GM08714 (cell line): ENCODE data around the gene TACC3.

ENCODE experiments used
- H3K4me3 ChIP-seq: fragments of 200-500 bp; sonication (Bioruptor generic); 2 replicates; pipeline ENCODE4 v1.5.1; 2014; ENCODE audit warnings: mild to moderate bottlenecking, low read length, inconsistent platforms
- ZNF274 ChIP-seq: IDR thresholded peaks from 2 replicates; pipeline ENCODE4 v1.6.1; 2012; ENCODE audit warnings: mild to moderate bottlenecking, low read depth, low read length

Gene TACC3

GRCh38 chr4:1721003-1721665 is at the start of gene TACC3, which contains the start of gene TMEM129:
Gene TACC3 (plus strand): TSS chr4:1721521. CDS start chr4:1723422, 1,901 bp downstream.
Gene TMEM129 (minus strand): TSS chr4:1721323. CDS start chr4:1720837, 486 bp downstream.
- no peak for TF ChIP-seq ZNF274
- H3K4me3 ChIP-seq: peak within 1 kb of the TSS; percentile 83

DNA sequence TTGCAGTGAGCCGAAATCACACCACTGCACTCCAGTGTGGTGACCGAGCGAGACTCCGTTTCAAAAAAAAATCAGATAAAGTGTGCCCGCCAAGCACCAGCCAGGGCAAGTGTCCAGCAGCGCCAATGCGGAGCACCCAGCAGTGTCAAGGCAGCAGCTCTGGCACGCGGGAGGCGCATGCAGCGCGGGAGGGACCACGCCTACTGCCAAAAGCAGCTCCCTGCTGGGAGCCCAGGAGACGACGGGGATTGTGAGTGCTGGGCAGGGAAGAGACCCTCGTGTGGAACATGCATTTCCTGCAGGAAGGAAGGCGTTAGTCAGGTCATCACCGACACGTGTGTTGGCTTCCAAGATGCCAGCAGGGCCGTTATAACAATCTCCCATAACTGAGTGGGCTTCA is 47.6 kb upstream of the TACC3 start:
- H3K4me3 ChIP-seq: no peak overlapping the region
- TF ChIP-seq ZNF274: no peak

DNA sequence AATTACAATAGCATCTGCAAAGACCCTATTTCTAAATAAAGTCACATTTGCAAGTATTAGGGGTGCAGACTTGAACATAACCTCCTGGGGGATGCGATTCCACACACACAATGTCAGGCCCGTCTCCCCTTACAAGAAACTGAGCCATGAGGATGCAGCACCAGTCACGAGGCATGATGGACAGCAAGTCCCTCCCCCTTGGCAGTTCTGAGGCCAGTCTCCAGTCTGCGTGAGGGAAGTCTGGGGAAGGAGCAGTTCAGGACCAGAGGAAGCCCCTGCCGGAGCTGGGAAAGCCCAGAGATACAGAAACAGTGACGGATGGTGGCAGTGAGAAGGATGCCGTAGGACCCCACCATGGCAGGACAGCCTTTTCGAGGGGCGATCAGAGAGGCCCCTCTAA is 46.6 kb upstream of the TACC3 start:
- TF ChIP-seq ZNF274: no peak
- no peak overlapping the region for H3K4me3 ChIP-seq

- H3K4me3 ChIP-seq: no peak overlapping the region
- TF ChIP-seq ZNF274: no peak
Measured at GRCh38 chr4:1675136-1675801, 46.1 kb upstream of the TACC3 start.

- TF ChIP-seq ZNF274: no peak
- no peak overlapping the region for H3K4me3 ChIP-seq
Measured at GRCh38 chr4:1675802-1676137, 45.6 kb upstream of the TACC3 start.

- no peak for TF ChIP-seq ZNF274
- no peak overlapping the region for H3K4me3 ChIP-seq
Measured at GRCh38 chr4:1676605-1677525, 44.5 kb upstream of the TACC3 start.

- TF ChIP-seq ZNF274: no peak
- H3K4me3 ChIP-seq: no peak overlapping the region
Measured at GRCh38 chr4:1678244-1678643, 43.1 kb upstream of the TACC3 start.

DNA sequence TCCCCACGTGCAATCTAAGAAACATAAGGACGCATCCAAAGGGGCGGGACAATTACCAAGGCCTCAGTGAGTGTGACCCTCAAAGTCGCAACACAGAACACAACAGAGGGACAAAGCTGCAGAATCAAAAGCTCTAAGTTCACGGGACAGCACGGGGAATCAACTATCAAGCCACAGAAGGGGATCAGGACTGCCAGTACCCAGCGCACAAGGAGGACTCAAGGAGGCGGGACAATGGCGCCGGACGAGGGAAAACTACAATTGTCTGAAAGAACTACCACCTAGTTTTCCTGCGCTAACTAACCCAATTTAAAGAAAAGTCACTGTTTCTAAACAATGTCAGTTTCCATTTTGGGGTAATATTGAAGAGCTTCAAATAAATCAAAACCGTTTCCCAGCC is 38.5 kb upstream of the TACC3 start:
- peak overlapping the region; percentile 64; the same call in 1 of the 2 replicates for H3K4me3 ChIP-seq
- TF ChIP-seq ZNF274: no peak

- TF ChIP-seq ZNF274: no peak
- H3K4me3 ChIP-seq: peak overlapping the region; percentile 64; the same call in 1 of the 2 replicates
Measured at GRCh38 chr4:1683261-1683735, 38.0 kb upstream of the TACC3 start.

GRCh38 chr4:1683736-1684505 is 37.4 kb upstream of the TACC3 start, which contains the start of gene FAM53A:
Gene FAM53A (minus strand): TSS chr4:1684313. CDS start chr4:1668741, 15,572 bp downstream.
- TF ChIP-seq ZNF274: no peak
- H3K4me3 ChIP-seq: peak within 1 kb of the TSS; percentile 66; the same call in 1 of the 2 replicates

DNA sequence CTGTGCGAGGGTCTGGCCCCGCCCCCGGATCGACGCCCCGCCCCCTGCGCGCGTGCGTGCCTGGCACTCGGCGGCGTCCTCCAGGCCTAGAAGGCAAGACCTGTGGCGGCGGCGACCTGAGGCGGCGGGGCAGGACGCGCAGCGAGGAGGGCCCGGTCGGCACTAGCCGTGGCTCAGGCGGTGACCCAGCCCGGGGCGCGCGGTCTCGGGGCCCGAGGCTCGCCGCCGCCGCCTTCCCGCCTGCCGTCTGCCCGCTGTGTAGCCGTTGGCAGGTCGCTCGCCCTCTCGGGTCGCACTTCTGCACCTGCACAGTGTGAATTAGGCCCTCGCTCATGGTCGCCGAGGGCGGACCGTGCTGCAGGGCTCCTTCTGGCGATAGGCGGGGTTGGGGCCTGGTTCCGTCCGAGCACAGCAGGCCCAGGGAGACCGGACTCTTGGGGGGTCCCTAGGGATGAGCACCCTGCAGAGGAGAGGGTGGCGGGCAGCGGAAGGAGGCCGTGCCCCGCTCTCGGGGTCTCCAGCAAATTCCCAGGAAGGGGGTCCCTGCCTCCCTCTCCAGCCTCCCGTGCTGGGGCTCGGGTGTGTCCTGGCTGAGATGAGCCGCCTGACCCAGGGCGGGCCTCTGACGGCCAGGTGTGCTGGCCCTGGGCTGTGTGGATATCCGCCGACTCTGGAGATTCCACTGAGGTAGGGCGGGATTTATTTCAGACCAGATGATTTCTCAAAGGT is 36.7 kb upstream of the TACC3 start:
- H3K4me3 ChIP-seq: peak overlapping the region; percentile 66; the same call in 1 of the 2 replicates
- no peak for TF ChIP-seq ZNF274

- H3K4me3 ChIP-seq: no peak overlapping the region
- no peak for TF ChIP-seq ZNF274
Measured at GRCh38 chr4:1685235-1686150, 35.8 kb upstream of the TACC3 start.
